ENCODE data around the gene MSANTD1. TPM values are rescaled to one million over a fixed set of nuclear protein-coding genes. Genes with fewer than 3 reads are reported as not detected.

The MSANTD1 gene
- total RNA-seq, 1 donor from 2014 or later, result 2.6 TPM

DNA sequence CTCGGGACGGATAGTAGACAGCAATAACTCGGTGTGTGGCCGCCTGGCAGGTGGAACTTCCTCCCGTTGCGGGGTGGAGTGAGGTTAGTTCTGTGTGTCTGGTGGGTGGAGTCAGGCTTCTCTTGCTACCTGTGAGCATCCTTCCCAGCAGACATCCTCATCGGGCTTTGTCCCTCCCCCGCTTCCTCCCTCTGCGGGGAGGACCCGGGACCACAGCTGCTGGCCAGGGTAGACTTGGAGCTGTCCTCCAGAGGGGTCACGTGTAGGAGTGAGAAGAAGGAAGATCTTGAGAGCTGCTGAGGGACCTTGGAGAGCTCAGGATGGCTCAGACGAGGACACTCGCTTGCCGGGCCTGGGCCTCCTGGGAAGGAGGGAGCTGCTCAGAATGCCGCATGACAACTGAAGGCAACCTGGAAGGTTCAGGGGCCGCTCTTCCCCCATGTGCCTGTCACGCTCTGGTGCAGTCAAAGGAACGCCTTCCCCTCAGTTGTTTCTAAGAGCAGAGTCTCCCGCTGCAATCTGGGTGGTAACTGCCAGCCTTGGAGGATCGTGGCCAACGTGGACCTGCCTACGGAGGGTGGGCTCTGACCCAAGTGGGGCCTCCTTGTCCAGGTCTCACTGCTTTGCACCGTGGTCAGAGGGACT lies 5.7 kb upstream of the MSANTD1 start:
- Mint-ChIP-seq H3K9me3 (ENCODE audit: unreplicated experiment) (peaks cover 4% of the 10 kb centered on the region), H3K4me1 (ENCODE audit: low read depth, unreplicated experiment) (peaks cover 21% of the 10 kb centered on the region), H3K4me3 (ENCODE audit: unreplicated experiment) (no peak overlapping the region), H3K27me3 (ENCODE audit: unreplicated experiment) (peaks cover 20% of the 10 kb centered on the region), H3K27ac (ENCODE audit: unreplicated experiment) (no peak overlapping the region), H3K36me3 (ENCODE audit: unreplicated experiment) (peaks cover 13% of the 10 kb centered on the region)
- no peak for DNase-seq
- TF ChIP-seq, protein P1, sequence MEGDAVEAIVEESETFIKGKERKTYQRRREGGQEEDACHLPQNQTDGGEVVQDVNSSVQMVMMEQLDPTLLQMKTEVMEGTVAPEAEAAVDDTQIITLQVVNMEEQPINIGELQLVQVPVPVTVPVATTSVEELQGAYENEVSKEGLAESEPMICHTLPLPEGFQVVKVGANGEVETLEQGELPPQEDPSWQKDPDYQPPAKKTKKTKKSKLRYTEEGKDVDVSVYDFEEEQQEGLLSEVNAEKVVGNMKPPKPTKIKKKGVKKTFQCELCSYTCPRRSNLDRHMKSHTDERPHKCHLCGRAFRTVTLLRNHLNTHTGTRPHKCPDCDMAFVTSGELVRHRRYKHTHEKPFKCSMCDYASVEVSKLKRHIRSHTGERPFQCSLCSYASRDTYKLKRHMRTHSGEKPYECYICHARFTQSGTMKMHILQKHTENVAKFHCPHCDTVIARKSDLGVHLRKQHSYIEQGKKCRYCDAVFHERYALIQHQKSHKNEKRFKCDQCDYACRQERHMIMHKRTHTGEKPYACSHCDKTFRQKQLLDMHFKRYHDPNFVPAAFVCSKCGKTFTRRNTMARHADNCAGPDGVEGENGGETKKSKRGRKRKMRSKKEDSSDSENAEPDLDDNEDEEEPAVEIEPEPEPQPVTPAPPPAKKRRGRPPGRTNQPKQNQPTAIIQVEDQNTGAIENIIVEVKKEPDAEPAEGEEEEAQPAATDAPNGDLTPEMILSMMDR (IDR thresholded peaks at IDR 0.05; ENCODE audit: partially characterized antibody, unreplicated experiment), result no peak

DNA sequence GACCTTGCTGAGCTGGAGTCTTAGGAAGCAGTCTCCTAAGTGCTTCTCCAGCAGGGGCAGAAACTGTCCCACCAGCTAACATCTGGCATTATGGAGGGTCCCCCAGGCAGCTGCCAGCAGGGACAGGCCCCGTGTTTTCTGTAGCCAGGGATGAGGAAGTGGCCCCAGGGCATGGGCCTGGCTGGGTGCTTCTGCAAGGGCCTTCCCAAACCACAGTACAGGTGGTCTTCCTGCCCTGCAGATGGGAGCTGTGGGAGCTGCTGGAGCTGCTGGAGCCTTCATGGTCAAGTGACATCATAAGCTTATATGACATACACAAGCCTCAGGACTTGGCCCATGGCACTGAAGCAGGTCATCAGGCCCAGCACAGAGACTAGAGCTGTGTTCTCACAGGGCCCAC lies 5.0 kb upstream of the MSANTD1 start:
- peaks cover 17% of the 10 kb centered on the region for H3K27me3 Mint-ChIP-seq (ENCODE audit: unreplicated experiment)
- peaks cover 4% of the 10 kb centered on the region for H3K9me3 Mint-ChIP-seq (ENCODE audit: unreplicated experiment)
- no peak overlapping the region for H3K4me3 Mint-ChIP-seq (ENCODE audit: unreplicated experiment)
- H3K36me3 Mint-ChIP-seq (ENCODE audit: unreplicated experiment), result peaks cover 13% of the 10 kb centered on the region
- DNase-seq, result no peak
- H3K27ac Mint-ChIP-seq (ENCODE audit: unreplicated experiment), result no peak overlapping the region
- TF ChIP-seq, protein P1 (IDR thresholded peaks at IDR 0.05; ENCODE audit: partially characterized antibody, unreplicated experiment), result no peak
- H3K4me1 Mint-ChIP-seq (ENCODE audit: low read depth, unreplicated experiment), result peaks cover 21% of the 10 kb centered on the region

DNA sequence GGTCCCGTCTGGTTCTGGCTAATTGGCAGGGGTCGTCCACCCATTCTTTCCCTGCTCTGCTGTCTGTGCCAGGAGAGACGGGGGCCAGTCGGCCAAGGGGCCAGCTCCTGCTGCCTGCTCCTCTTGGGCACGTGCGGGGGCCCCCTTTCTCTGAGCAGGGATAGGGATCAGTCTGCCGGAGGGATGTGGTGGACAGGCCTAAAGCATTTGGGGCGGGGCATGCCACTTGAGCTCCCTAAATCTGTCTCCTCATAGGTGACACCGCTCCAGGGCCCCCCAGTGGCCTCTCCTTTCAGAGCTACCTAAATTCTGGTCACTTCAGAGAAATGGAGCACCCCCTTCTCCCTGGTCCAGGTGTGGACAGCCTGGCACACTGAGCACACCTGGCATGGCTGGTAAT lies 4.2 kb upstream of the MSANTD1 start:
- H3K4me1 Mint-ChIP-seq (ENCODE audit: low read depth, unreplicated experiment), result peaks cover 21% of the 10 kb centered on the region
- H3K4me3 Mint-ChIP-seq (ENCODE audit: unreplicated experiment), result no peak overlapping the region
- H3K36me3 Mint-ChIP-seq (ENCODE audit: unreplicated experiment), result peaks cover 13% of the 10 kb centered on the region
- peaks cover 4% of the 10 kb centered on the region for H3K9me3 Mint-ChIP-seq (ENCODE audit: unreplicated experiment)
- DNase-seq, result no peak
- TF ChIP-seq, protein P1 (IDR thresholded peaks at IDR 0.05; ENCODE audit: partially characterized antibody, unreplicated experiment), result no peak
- H3K27ac Mint-ChIP-seq (ENCODE audit: unreplicated experiment), result no peak overlapping the region
- peaks cover 19% of the 10 kb centered on the region for H3K27me3 Mint-ChIP-seq (ENCODE audit: unreplicated experiment)

DNA sequence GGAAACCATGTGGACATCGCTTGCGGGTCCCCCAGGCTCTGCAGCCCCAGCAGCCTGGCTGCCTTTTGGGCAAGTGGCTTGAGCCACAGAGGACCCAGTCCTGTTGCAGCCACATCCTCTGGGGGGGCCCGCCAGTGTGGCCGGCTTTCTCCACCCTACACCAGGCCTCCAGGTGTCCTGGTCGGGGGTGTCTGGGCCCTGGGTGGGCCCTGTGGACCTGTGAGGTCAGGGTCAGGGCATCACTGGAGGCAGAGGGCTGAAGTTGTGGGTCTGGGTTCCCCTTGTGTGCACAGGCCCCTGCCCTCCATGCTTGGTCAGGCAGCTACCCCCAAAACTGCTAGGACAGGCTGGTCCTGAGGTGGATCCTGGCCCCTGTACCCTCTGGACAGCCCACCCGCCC lies 3.3 kb upstream of the MSANTD1 start:
- no peak overlapping the region for H3K27ac Mint-ChIP-seq (ENCODE audit: unreplicated experiment)
- H3K9me3 Mint-ChIP-seq (ENCODE audit: unreplicated experiment), result peaks cover 4% of the 10 kb centered on the region
- DNase-seq, result no peak
- TF ChIP-seq, protein P1 (IDR thresholded peaks at IDR 0.05; ENCODE audit: partially characterized antibody, unreplicated experiment), result no peak
- H3K27me3 Mint-ChIP-seq (ENCODE audit: unreplicated experiment), result peaks cover 17% of the 10 kb centered on the region
- peaks cover 18% of the 10 kb centered on the region for H3K4me1 Mint-ChIP-seq (ENCODE audit: low read depth, unreplicated experiment)
- H3K36me3 Mint-ChIP-seq (ENCODE audit: unreplicated experiment), result peaks cover 13% of the 10 kb centered on the region
- no peak overlapping the region for H3K4me3 Mint-ChIP-seq (ENCODE audit: unreplicated experiment)
